Tibial nerve (tissue), 4 donors: ENCODE data around the gene CRBN.

ENCODE experiments used
- CTCF ChIP-seq, 5 experiments: fragments of 200-600 bp in 3 of 5; fragments of 450-650 bp in 2 of 5; sonication (generic) in 3 of 5; IDR thresholded peaks; one replicate each; pipeline ENCODE4 v1.5.1; 2016 to 2019; ENCODE audit warnings: antibody characterized with exemption in 5 of 5, mild to moderate bottlenecking in 3 of 5, moderate library complexity in 2 of 5
- EP300 ChIP-seq, 2 donors: sonication (generic); formaldehyde crosslinking; IDR thresholded peaks; one replicate each; pipeline ENCODE4 v1.6.1; 2017; ENCODE audit warnings: antibody characterized with exemption in 2 of 2, mild to moderate bottlenecking in 1 of 2
- POLR2A ChIP-seq, 2 donors: fragments of 450-650 bp; IDR thresholded peaks; one replicate each; pipeline ENCODE4 v1.6.1; 2017; ENCODE audit warnings: antibody characterized with exemption in 2 of 2, mild to moderate bottlenecking in 2 of 2, moderate library complexity in 2 of 2

- TF ChIP-seq CTCF (IDR thresholded peaks at IDR 0.05) (no peak), POLR2A (IDR thresholded peaks at IDR 0.05) (no peak), EP300 (IDR thresholded peaks at IDR 0.05) (no peak)
Observed at GRCh38 chr3:3157484-3157883, 22.0 kb downstream of the CRBN start.
